ENCODE measurements around the gene PANK2. TPM values are rescaled to one million over a fixed set of nuclear protein-coding genes. Genes with fewer than 3 reads are reported as not detected.
"Not testable (repeated sequence)": the region's sequence is repeated elsewhere in the genome, so short reads cannot be mapped to it uniquely, and the experiment has no call there.

Gene PANK2
- total RNA-seq, 4 donors from 2014 or later: 32.8 to 45.0 (median 39.7) TPM

DNA sequence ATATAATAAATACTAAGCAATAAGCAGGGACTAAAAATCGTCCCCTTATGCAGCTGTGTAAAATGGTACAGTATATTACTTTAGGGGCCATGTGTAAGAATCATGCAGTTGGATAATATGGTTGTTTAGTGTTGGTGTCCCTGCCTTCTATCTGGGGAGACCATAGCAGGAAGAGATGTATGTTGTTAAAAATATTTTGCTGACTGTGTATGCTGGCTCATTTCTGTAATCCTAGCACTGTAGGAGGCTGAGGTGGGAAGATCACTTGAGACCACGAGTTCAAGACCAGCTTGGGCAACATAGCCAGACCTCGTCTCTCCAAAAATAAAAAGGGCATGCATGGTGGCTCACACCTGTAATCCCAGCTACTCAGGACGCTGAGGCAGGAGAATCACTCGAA lies 5.6 kb downstream of the PANK2 start:
- no peak for TF ChIP-seq CTCF (IDR thresholded peaks at IDR 0.05)
- DNase-seq (ENCODE audit: low spot score) (no peak), ATAC-seq (ENCODE audit: low FRiP score) (no peak)

DNA sequence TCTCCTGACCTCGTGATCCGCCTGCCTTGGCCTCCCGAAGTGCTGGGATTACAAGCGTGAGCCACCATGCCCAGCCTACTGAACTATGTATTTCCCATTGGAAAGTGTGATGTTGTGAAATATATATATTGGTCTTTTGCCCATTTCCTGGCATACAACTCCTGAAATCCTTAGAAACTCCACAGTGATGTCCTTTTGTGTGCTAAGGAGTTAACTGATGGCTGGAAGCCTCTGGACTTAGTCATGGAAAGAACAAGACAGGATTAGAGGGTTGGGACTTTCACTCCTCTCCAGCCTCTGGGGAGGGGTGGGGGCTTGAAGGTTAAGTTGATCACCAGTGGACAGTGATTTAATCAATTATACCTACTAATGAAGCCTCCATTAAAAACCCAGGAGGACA lies 7.1 kb downstream of the PANK2 start:
- no peak for TF ChIP-seq CTCF (IDR thresholded peaks at IDR 0.05)
- ATAC-seq (ENCODE audit: low FRiP score) (no peak), DNase-seq (ENCODE audit: low spot score) (no peak)

DNA sequence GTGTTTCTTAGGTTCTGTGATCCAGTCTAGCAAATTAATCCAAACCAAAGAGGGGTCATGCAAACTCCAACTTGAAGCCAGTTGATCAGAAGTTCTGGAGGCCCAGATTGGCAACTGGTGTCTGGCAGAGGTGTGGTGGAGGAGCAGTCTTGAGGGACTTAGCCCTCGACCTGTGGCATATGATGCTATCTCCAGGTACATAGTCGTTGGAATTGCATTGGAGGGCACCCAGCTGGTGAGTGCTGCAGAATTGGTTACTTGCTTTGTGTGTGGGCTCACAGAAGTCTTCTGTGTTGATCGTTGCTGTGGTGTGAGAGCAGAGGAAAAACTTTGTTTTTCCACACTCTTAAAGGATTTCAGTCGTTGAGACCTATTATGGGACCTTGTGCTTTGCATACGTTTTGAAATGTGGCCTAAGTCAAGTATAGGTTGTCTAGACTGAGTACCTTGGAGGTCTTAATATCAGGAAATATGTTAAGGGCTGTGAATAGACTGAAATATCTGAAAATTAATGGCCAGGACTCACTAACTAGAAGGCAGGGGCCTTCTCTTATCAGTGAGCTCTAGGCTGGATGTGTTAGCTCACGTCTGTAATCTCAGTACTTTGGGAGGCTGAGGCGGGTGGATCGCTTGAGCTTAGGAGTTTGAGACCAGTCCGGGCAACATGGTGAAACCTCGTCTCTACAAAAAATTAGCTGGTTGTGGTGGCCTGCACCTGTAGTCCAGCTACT lies 7.8 kb downstream of the PANK2 start:
- ATAC-seq (ENCODE audit: low FRiP score) (no peak), DNase-seq (ENCODE audit: low spot score) (no peak)
- TF ChIP-seq CTCF (IDR thresholded peaks at IDR 0.05): no peak

GRCh38 chr20:3898181-3898580 lies 9.0 kb downstream of the PANK2 start:
- ATAC-seq (ENCODE audit: low FRiP score); DNase-seq (ENCODE audit: low spot score): not testable (repeated sequence)

DNA sequence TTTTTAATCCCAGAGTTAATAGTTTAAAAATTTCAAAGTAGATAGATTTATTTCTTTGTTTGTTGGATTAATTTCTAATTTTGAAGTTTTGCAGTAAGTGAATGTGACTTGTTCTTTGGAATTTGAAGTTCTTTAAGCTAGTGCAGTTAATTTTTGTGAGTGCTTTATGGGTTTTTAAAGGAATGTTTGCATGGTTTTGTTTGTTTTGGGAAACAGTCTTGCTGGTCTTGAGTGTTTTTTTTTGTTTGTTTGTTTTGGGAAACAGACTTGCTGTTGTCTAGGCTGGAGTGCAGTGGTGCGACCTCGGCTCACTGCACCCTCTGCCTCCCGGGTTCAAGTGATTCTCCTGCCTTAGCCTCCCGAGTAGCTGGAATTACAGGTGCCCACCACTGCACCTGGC lies 9.5 kb downstream of the PANK2 start:
- TF ChIP-seq CTCF (IDR thresholded peaks at IDR 0.05): no peak
- DNase-seq (ENCODE audit: low spot score): no peak
- no peak for ATAC-seq (ENCODE audit: low FRiP score)

GRCh38 chr20:3900187-3900604 lies 11.0 kb downstream of the PANK2 start:
- DNase-seq (ENCODE audit: low spot score): no peak
- no peak for ATAC-seq (ENCODE audit: low FRiP score)
- TF ChIP-seq CTCF (IDR thresholded peaks at IDR 0.05): no peak

DNA sequence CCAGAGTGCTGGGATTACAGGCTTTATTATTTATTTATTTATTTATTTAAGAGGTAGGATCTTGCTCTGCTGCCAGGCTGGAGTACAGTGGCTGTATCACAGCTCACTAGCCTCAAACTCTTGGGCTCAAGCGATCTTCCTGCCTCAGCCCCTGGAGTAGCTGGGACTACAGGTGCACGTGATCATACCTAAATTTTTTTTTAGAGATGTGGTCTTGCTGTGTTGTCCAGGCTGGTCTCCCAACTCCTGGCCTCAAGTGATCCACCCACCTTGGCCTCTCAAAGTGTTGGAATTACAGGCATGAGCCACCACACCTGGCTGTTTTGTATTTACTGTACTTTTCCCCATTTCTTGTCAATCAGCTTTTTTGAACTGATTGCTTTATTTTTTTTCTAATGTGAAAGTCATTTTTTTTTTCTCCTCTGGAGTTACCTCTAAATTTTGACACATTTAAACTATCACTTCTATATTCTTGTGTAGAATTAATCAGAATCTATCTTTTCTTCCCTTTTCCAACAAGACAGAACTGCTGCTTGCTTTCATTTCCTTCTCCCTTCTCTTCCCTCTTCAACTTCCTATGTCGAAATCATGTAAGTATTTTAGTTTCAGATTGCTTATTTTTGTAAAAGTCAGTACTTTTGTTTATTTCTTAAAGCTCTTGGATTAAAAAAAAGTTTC lies 12.0 kb downstream of the PANK2 start:
- TF ChIP-seq CTCF (IDR thresholded peaks at IDR 0.05): no peak
- ATAC-seq (ENCODE audit: low FRiP score): no peak

More for the DNA sequence above, 12.0 kb downstream of the PANK2 start:
- no peak for DNase-seq (ENCODE audit: low spot score)
